HCT116 (cell line): ENCODE data around the gene SERTAD1. TPM values are rescaled to one million over a fixed set of nuclear protein-coding genes. Genes with fewer than 3 reads are reported as not detected.
A peak's percentile ranks its signal among the peaks of the same experiment; 100 is the strongest.

Experiments used
- ATAC-seq: fragments of 200-7000 bp; cut with Tn5 transposase; 2 replicates; pipeline ENCODE4 v1.9.1; 2020; ENCODE audit warnings: mild to moderate bottlenecking, moderate library complexity
- BruUV-seq: library from RNA; stranded (reverse); fragments of 400-500 nt; replicated peaks from 2 replicates; lab custom pipeline; 2021; lab: Mats Ljungman, UMichigan
- CTCF ChIA-PET: fragments of 300-600 bp; sonication (Branson Sonifier 250); formaldehyde crosslinking; loops from one replicate; lab custom pipeline; 2021; ENCODE audit warnings: antibody characterized with exemption; lab: Charles Lee
- POLR2A ChIA-PET: fragments of 300-600, 350-600 bp; sonication (Branson Sonifier 250); formaldehyde crosslinking; loops from one replicate; lab custom pipeline; 2021; ENCODE audit warnings: antibody characterized with exemption; lab: Charles Lee
- RAD21 ChIA-PET, 2 experiments: fragments of 300-600 bp; sonication (Branson Sonifier 250); formaldehyde crosslinking; loops; one replicate each; lab custom pipeline; 2023; ENCODE audit warnings: low total read pairs in 2 of 2; ENCODE audit not compliant: uncharacterized antibody in 2 of 2, unreplicated experiment in 2 of 2, low non-redundant PET in 1 of 2; lab: Charles Lee
- DNase-seq: peaks from one replicate; pipeline ENCODE4 v3.0.0-alpha.2; 2010; ENCODE audit warnings: low read depth, low spot score
- H2AFZ ChIP-seq: fragments of 200-600 bp; shearing (Covaris generic), sonication (generic); 2 replicates; pipeline ENCODE4 v1.6.1; 2017; ENCODE audit warnings: low read depth, mixed run types, mixed read lengths, antibody characterized with exemption, low read length; ENCODE audit not compliant: poor library complexity, severe bottlenecking
- H3K27ac ChIP-seq: 2 replicates; pipeline ENCODE4 v1.5.1; 2012; ENCODE audit warnings: low read depth, low read length
- H3K27me3 ChIP-seq: fragments of 200-600 bp; sonication (generic); 2 replicates; pipeline ENCODE4 v1.6.1; 2016; ENCODE audit warnings: mixed run types, low read length, mixed read lengths; ENCODE audit not compliant: insufficient read depth
- H3K36me3 ChIP-seq, 2 experiments: fragments of 200-500 bp in 1 of 2; fragments of 200-600 bp in 1 of 2; sonication (Bioruptor generic) in 1 of 2; sonication (generic) in 1 of 2; 2 replicates each; pipeline versions ENCODE4 v1.5.1 to v1.6.1; 2014 to 2016; ENCODE audit warnings: low read length in 2 of 2, inconsistent platforms in 1 of 2, mixed read lengths in 1 of 2, mixed run types in 1 of 2; ENCODE audit not compliant: insufficient read depth in 2 of 2, control insufficient read depth in 1 of 2
- H3K4me1 ChIP-seq, 2 experiments: fragments of 200-600 bp in 1 of 2; sonication (generic) in 1 of 2; 2 replicates each; pipeline versions ENCODE4 v1.5.1 to v1.6.1; 2012 to 2017; ENCODE audit warnings: low read length in 2 of 2, inconsistent platforms in 1 of 2, mild to moderate bottlenecking in 1 of 2, mixed read lengths in 1 of 2, mixed run types in 1 of 2, moderate library complexity in 1 of 2; ENCODE audit not compliant: insufficient read depth in 2 of 2, control insufficient read depth in 1 of 2
- H3K4me2 ChIP-seq: fragments of 200-600 bp; sonication (generic); 2 replicates; pipeline ENCODE4 v1.6.1; 2017; ENCODE audit warnings: mixed run types, low read length, mixed read lengths
- H3K4me3 ChIP-seq, 2 experiments: fragments of 200-600 bp in 1 of 2; sonication (generic) in 1 of 2; replicated peaks in 1 of 2; 2 replicates each; pipeline ENCODE4 v1.5.1; 2011 to 2016; ENCODE audit warnings: low read length in 2 of 2, control low read depth in 1 of 2, low read depth in 1 of 2, mild to moderate bottlenecking in 1 of 2, mixed read lengths in 1 of 2, mixed run types in 1 of 2
- H3K79me2 ChIP-seq: fragments of 200-600 bp; sonication (generic); 2 replicates; pipeline ENCODE4 v1.6.1; 2017; ENCODE audit warnings: mild to moderate bottlenecking, mixed run types, low read length, moderate library complexity, mixed read lengths; ENCODE audit not compliant: insufficient read depth
- H3K9ac ChIP-seq: fragments of 200-600 bp; sonication (generic); 2 replicates; pipeline ENCODE4 v1.6.1; 2016; ENCODE audit warnings: low read length, mixed read lengths
- H3K9me2 ChIP-seq: fragments of 200-600 bp; sonication (generic), shearing (Covaris generic); 2 replicates; pipeline ENCODE4 v1.6.1; 2017; ENCODE audit warnings: mixed run types, mild to moderate bottlenecking, moderate library complexity; ENCODE audit not compliant: insufficient read depth
- H3K9me3 ChIP-seq, 2 experiments: fragments of 200-500 bp in 1 of 2; fragments of 200-600 bp in 1 of 2; sonication (Bioruptor generic) in 1 of 2; sonication (generic) in 1 of 2; 2 replicates each; pipeline ENCODE4 v1.6.1; 2014 to 2017; ENCODE audit warnings: low read length in 2 of 2, mixed read lengths in 2 of 2, inconsistent platforms in 1 of 2, low read depth in 1 of 2, mild to moderate bottlenecking in 1 of 2, mixed run types in 1 of 2, moderate library complexity in 1 of 2; ENCODE audit not compliant: control insufficient read depth in 1 of 2, insufficient read depth in 1 of 2
- H4K20me1 ChIP-seq: fragments of 200-600 bp; sonication (generic), shearing (Covaris generic); 2 replicates; pipeline ENCODE4 v1.6.1; 2017; ENCODE audit warnings: mixed run types, mild to moderate bottlenecking, moderate library complexity; ENCODE audit not compliant: insufficient read depth
- CBX3 ChIP-seq: IDR thresholded peaks from 2 replicates; pipeline ENCODE4 v1.6.1; 2012; ENCODE audit warnings: low read depth
- CEBPB ChIP-seq: IDR thresholded peaks from 2 replicates; pipeline ENCODE4 v1.6.1; 2012; ENCODE audit warnings: low read depth
- EGR1 ChIP-seq: IDR thresholded peaks from 2 replicates; pipeline ENCODE4 v1.6.1; 2012; ENCODE audit warnings: low read depth
- POLR2AphosphoS5 ChIP-seq: IDR thresholded peaks from 2 replicates; pipeline ENCODE4 v1.6.1; 2011; ENCODE audit warnings: mild to moderate bottlenecking, low read depth, low read length, moderate library complexity
- SIN3A ChIP-seq: IDR thresholded peaks from 2 replicates; pipeline ENCODE4 v1.6.1; 2012; ENCODE audit warnings: low read depth
- SP1 ChIP-seq: IDR thresholded peaks from 2 replicates; pipeline ENCODE4 v1.6.1; 2012; ENCODE audit warnings: low read depth
- YY1 ChIP-seq: IDR thresholded peaks from 2 replicates; pipeline ENCODE4 v1.6.1; 2011; ENCODE audit warnings: low read length, low read depth, moderate library complexity, mild to moderate bottlenecking; ENCODE audit not compliant: insufficient replicate concordance; ENCODE audit errors: extremely low read depth
- ZFX ChIP-seq: fragments of 450-650 bp; IDR thresholded peaks from 2 replicates; pipeline ENCODE4 v1.6.1; 2017
- ZNF274 ChIP-seq: fragments of 200-500 bp; sonication (Bioruptor generic); IDR thresholded peaks from 2 replicates; pipeline ENCODE4 v1.6.1; 2014; ENCODE audit warnings: mild to moderate bottlenecking, low read depth, low read length, inconsistent platforms
- intact Hi-C: fragments of 100-400 bp; cut with micrococcal nuclease; formaldehyde crosslinking; loops from 2 replicates; pipeline ENCODE4 v1.10.0; 2022
- total RNA-seq: library from RNA; stranded (reverse); gene quantifications from one replicate; pipeline ENCODE4 v1.2.1, GENCODE V29; 2021; ENCODE audit not compliant: unreplicated experiment
- TF ChIP-seq, protein P1 (sequence below), 3 experiments: fragments of 200-600 bp in 1 of 3; sonication (generic) in 1 of 3; IDR thresholded peaks in 2 of 3; conservative IDR thresholded peaks in 1 of 3; 2 replicates each; pipeline ENCODE4 v1.5.1; 2012 to 2017; ENCODE audit warnings: low read depth in 2 of 3, low read length in 2 of 3, antibody characterized with exemption in 1 of 3, borderline replicate concordance in 1 of 3, control low read depth in 1 of 3, mild to moderate bottlenecking in 1 of 3, mixed read lengths in 1 of 3, mixed run types in 1 of 3, moderate library complexity in 1 of 3; ENCODE audit not compliant: insufficient read depth in 1 of 3
- TF ChIP-seq, protein P2 (sequence below): IDR thresholded peaks from 2 replicates; pipeline ENCODE4 v1.6.1; 2012
- TF ChIP-seq, protein P3 (sequence below): IDR thresholded peaks from 2 replicates; pipeline ENCODE4 v1.6.1; 2012; ENCODE audit warnings: low read depth

The SERTAD1 gene
- total RNA-seq, 1 experiment from 2014 or later, result 30.3 TPM

DNA sequence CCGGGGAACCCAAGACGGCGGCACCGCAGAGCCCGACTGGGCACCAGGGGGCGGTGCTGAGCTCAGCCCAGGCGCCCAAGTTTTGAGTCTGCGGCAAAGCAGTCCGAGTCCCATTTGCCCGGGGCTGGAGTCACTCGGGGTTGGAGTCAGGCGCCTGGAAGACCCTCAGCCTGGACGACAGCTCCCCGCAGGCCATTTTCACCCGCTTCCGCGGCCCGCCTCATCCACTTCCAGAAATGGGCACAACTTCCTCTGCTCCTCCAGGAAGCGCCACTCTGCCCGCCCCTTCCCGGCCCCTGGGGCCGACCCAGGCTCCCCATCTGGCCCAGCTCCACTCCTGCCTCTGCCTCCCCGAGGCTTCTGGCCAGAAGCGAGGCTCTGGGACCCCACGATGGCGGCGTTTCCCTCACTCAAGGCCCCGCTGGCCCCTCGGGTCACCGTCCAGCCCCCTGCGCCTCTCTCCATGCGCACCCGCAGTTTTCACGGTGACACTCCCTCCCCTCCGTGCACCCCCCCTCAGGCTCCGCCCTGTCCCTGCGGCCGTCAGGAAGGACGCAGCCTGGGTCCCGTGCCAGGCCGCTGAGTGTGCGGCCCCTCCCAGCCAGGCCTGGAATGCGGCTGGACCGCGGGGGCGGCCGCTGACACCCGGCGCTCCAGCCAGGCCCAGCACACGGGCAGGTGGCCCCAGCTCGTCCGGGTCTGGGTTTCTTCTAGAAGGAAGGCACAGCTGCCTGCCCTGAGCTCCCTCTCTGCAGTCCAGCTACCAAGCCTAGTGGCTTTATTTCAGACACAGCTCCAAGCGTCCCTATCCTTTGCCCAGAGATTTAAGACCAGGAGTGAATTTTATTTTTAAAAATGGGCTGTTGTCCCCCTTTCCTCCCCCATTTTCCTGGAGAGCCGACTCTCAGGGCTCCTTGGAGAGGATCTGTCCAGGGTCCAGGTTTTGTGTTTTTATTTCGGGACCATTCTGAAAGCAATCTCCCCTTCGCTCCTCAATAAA, 4.7 kb downstream of the SERTAD1 start (continued):
- TF ChIP-seq, protein P1, sequence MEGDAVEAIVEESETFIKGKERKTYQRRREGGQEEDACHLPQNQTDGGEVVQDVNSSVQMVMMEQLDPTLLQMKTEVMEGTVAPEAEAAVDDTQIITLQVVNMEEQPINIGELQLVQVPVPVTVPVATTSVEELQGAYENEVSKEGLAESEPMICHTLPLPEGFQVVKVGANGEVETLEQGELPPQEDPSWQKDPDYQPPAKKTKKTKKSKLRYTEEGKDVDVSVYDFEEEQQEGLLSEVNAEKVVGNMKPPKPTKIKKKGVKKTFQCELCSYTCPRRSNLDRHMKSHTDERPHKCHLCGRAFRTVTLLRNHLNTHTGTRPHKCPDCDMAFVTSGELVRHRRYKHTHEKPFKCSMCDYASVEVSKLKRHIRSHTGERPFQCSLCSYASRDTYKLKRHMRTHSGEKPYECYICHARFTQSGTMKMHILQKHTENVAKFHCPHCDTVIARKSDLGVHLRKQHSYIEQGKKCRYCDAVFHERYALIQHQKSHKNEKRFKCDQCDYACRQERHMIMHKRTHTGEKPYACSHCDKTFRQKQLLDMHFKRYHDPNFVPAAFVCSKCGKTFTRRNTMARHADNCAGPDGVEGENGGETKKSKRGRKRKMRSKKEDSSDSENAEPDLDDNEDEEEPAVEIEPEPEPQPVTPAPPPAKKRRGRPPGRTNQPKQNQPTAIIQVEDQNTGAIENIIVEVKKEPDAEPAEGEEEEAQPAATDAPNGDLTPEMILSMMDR (IDR thresholded peaks at IDR 0.05 in 2 of 3, conservative IDR thresholded peaks at IDR 0.05 in 1 of 3; ENCODE audit: borderline replicate concordance in 1 of 3, insufficient read depth in 1 of 3, low read depth in 2 of 3, low read length in 2 of 3), result peak in 2 of 3 experiments; percentile 87 to 97; a peak in 5 of 6 replicates
- TF ChIP-seq ZNF274, result no peak
- TF ChIP-seq SP1, result peak; percentile 94
- TF ChIP-seq, protein P2, sequence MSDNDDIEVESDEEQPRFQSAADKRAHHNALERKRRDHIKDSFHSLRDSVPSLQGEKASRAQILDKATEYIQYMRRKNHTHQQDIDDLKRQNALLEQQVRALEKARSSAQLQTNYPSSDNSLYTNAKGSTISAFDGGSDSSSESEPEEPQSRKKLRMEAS, result peak; percentile 90

DNA sequence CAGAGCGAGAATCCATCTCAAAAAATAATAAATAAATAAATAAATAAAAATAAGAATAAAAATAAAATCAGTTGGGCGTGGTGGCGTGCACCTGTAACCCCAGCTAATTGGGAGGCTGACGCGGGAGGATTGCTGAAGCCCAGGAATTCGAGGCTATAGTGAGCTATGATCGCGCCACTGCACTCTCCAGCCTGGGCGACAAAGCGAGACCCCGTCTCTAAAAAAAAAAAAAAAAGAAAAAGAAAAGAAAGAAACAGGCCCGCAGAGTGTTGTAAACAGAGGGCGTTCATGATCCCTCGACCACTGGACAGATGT, 5.4 kb downstream of the SERTAD1 start:
- no peaks in the 10 kb centered on the region for H3K9me3 ChIP-seq
- RAD21 ChIA-PET, result interaction anchor here (0.6 to 1.4 kb wide), 5 partner anchors 10 to 110 kb away, joined by 3 to 5 read pairs (median 3); no protein-coding TSS in a partner anchor
- H4K20me1 ChIP-seq, result no peaks in the 10 kb centered on the region
- BruUV-seq, result no TSS peak
- peak overlapping the region; percentile 96 for H3K4me2 ChIP-seq
- H2AFZ ChIP-seq, result no peak overlapping the region
- peaks cover 5 to 13% of the 10 kb centered on the region in 2 experiments; a peak in 2 of 4 replicates for H3K36me3 ChIP-seq
- DNase-seq (no peak), ATAC-seq (no peak)
- H3K27me3 ChIP-seq, result no peaks in the 10 kb centered on the region
- POLR2A ChIA-PET, result interaction anchor here (0.7 to 2.4 kb wide), 10 partner anchors 10 to 996 kb away, joined by 3 to 14 read pairs (median 4); partner anchors contain the start of genes BLVRB, LTBP4 and SERTAD3
- H3K4me1 ChIP-seq, result peaks cover 43 to 85% of the 10 kb centered on the region in 2 experiments
- peak overlapping the region; percentile 90 for H3K9ac ChIP-seq
- CTCF ChIA-PET, result interaction anchor here (0.7 to 2.1 kb wide), 19 partner anchors 8 to 226 kb away, joined by 3 to 21 read pairs (median 5); partner anchors contain the start of gene BLVRB
- intact Hi-C loops, result loop anchor here (5.0 kb wide), 1 partner anchor 182 kb away; the partner anchor contains the start of gene LTBP4
- H3K9me2 ChIP-seq, result no peaks in the 10 kb centered on the region
- H3K79me2 ChIP-seq, result peaks cover 35% of the 10 kb centered on the region
- H3K4me3 ChIP-seq, result peak overlapping the region; percentile 53 to 60
- H3K27ac ChIP-seq, result peak overlapping the region; percentile 99
- TF ChIP-seq YY1 (no peak), CEBPB (no peak), CBX3 (no peak), EGR1 (no peak), ZFX (no peak), POLR2AphosphoS5 (no peak), SIN3A (no peak)
- TF ChIP-seq, protein P3, sequence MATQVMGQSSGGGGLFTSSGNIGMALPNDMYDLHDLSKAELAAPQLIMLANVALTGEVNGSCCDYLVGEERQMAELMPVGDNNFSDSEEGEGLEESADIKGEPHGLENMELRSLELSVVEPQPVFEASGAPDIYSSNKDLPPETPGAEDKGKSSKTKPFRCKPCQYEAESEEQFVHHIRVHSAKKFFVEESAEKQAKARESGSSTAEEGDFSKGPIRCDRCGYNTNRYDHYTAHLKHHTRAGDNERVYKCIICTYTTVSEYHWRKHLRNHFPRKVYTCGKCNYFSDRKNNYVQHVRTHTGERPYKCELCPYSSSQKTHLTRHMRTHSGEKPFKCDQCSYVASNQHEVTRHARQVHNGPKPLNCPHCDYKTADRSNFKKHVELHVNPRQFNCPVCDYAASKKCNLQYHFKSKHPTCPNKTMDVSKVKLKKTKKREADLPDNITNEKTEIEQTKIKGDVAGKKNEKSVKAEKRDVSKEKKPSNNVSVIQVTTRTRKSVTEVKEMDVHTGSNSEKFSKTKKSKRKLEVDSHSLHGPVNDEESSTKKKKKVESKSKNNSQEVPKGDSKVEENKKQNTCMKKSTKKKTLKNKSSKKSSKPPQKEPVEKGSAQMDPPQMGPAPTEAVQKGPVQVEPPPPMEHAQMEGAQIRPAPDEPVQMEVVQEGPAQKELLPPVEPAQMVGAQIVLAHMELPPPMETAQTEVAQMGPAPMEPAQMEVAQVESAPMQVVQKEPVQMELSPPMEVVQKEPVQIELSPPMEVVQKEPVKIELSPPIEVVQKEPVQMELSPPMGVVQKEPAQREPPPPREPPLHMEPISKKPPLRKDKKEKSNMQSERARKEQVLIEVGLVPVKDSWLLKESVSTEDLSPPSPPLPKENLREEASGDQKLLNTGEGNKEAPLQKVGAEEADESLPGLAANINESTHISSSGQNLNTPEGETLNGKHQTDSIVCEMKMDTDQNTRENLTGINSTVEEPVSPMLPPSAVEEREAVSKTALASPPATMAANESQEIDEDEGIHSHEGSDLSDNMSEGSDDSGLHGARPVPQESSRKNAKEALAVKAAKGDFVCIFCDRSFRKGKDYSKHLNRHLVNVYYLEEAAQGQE, result no peak
